Fibroblast of villous mesenchyme (primary cell): ENCODE results near the gene DGKI. TPM values are rescaled to one million over a fixed set of nuclear protein-coding genes. Genes with fewer than 3 reads are reported as not detected.
A peak's percentile ranks its signal among the peaks of the same experiment; 100 is the strongest.

Experiments used
- DNase-seq: peaks from one replicate; pipeline ENCODE4 v3.0.0-alpha.2; 2010; ENCODE audit warnings: low read depth
- H3K4me3 ChIP-seq: 2 replicates; pipeline ENCODE4 v1.5.1; 2011; ENCODE audit warnings: low read depth, mild to moderate bottlenecking, low read length
- CTCF ChIP-seq: IDR thresholded peaks from 2 replicates; pipeline ENCODE4 v1.5.1; 2012; ENCODE audit warnings: low read depth, mild to moderate bottlenecking, low read length; ENCODE audit not compliant: insufficient read depth
- total RNA-seq: library from RNA; depleted of rRNA; stranded (reverse); fragments of >200 nt; gene quantifications from 2 replicates; pipeline ENCODE4 v1.2.3, GENCODE V29; 2012

Gene DGKI
- total RNA-seq, 1 donor, result 3.5 TPM

- no peak for TF ChIP-seq CTCF
- DNase-seq, result peak; percentile 88
- H3K4me3 ChIP-seq, result no peak overlapping the region
Observed at GRCh38 chr7:137871170-137871915, 24.6 kb upstream of the DGKI start.

- DNase-seq, result peak; percentile 61
Observed at GRCh38 chr7:137870684-137871083, 23.9 kb upstream of the DGKI start.

GRCh38 chr7:137870078-137870477 lies 23.3 kb upstream of the DGKI start:
- H3K4me3 ChIP-seq, result no peak overlapping the region
- no peak for DNase-seq
- TF ChIP-seq CTCF, result no peak

More at GRCh38 chr7:137870684-137871083, 23.9 kb upstream of the DGKI start:
- no peak overlapping the region for H3K4me3 ChIP-seq
- no peak for TF ChIP-seq CTCF

- TF ChIP-seq CTCF, result no peak
- no peak for DNase-seq
- no peak overlapping the region for H3K4me3 ChIP-seq
Observed at GRCh38 chr7:137869260-137869659, 22.5 kb upstream of the DGKI start.

- no peak for TF ChIP-seq CTCF
- no peak for DNase-seq
Observed at GRCh38 chr7:137867289-137867688, 20.5 kb upstream of the DGKI start.

GRCh38 chr7:137865764-137866163 lies 19.0 kb upstream of the DGKI start:
- no peak overlapping the region for H3K4me3 ChIP-seq
- no peak for DNase-seq
- TF ChIP-seq CTCF, result no peak

More at GRCh38 chr7:137867289-137867688, 20.5 kb upstream of the DGKI start:
- H3K4me3 ChIP-seq, result no peak overlapping the region

- TF ChIP-seq CTCF, result no peak
- DNase-seq, result no peak
- no peak overlapping the region for H3K4me3 ChIP-seq
Observed at GRCh38 chr7:137862964-137863363, 16.2 kb upstream of the DGKI start.
